Measurements from ENCODE around the gene TMPO.
"Not testable (repeated sequence)": the region's sequence is repeated elsewhere in the genome, so short reads cannot be mapped to it uniquely, and the experiment has no call there.

TMPO gene, protein sequence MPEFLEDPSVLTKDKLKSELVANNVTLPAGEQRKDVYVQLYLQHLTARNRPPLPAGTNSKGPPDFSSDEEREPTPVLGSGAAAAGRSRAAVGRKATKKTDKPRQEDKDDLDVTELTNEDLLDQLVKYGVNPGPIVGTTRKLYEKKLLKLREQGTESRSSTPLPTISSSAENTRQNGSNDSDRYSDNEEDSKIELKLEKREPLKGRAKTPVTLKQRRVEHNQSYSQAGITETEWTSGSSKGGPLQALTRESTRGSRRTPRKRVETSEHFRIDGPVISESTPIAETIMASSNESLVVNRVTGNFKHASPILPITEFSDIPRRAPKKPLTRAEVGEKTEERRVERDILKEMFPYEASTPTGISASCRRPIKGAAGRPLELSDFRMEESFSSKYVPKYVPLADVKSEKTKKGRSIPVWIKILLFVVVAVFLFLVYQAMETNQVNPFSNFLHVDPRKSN

GRCh38 chr12:98515287-98516110, at the start of gene TMPO:
Gene TMPO, plus strand, starts transcription at chr12:98515590. Its CDS starts 278 bp downstream, at chr12:98515868.
- peak; percentile 98 for DNase-seq

GRCh38 chr12:98465950-98466602, 49.3 kb upstream of the TMPO start:
- H3K9me3 Mint-ChIP-seq, result no peaks in the 10 kb centered on the region
- H3K27ac Mint-ChIP-seq, result no peak overlapping the region
- no peak for DNase-seq
- H3K36me3 Mint-ChIP-seq (ENCODE audit: low read depth), result no peaks in the 10 kb centered on the region
- H3K4me3 Mint-ChIP-seq, result no peak overlapping the region
- peaks cover 33% of the 10 kb centered on the region for H3K4me1 Mint-ChIP-seq (ENCODE audit: low read depth)
- H3K27me3 Mint-ChIP-seq, result no peaks in the 10 kb centered on the region

More at GRCh38 chr12:98515287-98516110, at the start of gene TMPO:
- Mint-ChIP-seq H3K4me3 (peak within 1 kb of the TSS; percentile 97), H3K4me1 (ENCODE audit: low read depth) (peaks cover 34% of the 10 kb centered on the region), H3K27me3 (no peaks in the 10 kb centered on the region), H3K36me3 (ENCODE audit: low read depth) (peaks cover 63% of the 10 kb centered on the region), H3K9me3 (no peaks in the 10 kb centered on the region), H3K27ac (peak within 1 kb of the TSS; percentile 99)

DNA sequence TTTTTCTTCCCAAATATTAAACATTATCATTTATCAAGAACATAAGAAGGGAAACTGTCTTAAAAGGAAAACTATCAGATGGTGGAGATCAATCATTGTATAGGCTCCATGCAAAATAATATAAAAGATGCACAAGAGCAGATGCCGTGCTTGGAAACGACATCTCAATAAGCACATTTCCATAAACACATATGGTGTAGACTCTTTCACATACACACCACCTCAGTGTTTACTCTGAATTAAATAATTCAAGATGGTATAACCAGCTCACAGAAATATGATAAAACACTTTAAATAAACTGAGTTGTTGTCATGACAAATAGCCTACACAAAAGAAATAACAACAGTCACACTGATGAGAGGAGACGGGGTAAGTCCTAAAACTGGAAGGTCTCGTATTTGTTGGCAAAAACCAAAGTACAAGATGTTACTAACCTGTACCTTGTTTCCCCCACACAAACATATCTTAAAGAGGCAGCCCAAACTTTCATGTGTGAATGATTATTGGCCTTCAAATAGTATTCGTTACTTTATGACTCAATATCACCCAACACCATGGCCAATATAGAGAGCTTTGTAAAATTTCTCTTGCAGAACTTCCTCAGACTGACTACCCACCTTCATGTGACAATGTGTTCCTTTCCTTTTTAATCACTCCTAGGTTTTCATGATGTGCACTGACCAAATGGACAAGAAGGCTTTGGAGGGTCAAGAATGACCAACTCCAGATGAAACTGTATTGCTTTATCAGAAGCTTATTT, 48.6 kb upstream of the TMPO start:
- no peak for DNase-seq
- Mint-ChIP-seq H3K36me3 (ENCODE audit: low read depth) (no peaks in the 10 kb centered on the region), H3K9me3 (no peaks in the 10 kb centered on the region), H3K4me3 (no peak overlapping the region), H3K27me3 (no peaks in the 10 kb centered on the region), H3K27ac (no peak overlapping the region), H3K4me1 (ENCODE audit: low read depth) (peaks cover 33% of the 10 kb centered on the region)

GRCh38 chr12:98469109-98469508, 46.3 kb upstream of the TMPO start:
- Mint-ChIP-seq H3K4me3 (no peak overlapping the region), H3K9me3 (no peaks in the 10 kb centered on the region), H3K36me3 (ENCODE audit: low read depth) (no peaks in the 10 kb centered on the region), H3K4me1 (ENCODE audit: low read depth) (peaks cover 29% of the 10 kb centered on the region), H3K27ac (no peak overlapping the region), H3K27me3 (no peaks in the 10 kb centered on the region)
- no peak for DNase-seq

DNA sequence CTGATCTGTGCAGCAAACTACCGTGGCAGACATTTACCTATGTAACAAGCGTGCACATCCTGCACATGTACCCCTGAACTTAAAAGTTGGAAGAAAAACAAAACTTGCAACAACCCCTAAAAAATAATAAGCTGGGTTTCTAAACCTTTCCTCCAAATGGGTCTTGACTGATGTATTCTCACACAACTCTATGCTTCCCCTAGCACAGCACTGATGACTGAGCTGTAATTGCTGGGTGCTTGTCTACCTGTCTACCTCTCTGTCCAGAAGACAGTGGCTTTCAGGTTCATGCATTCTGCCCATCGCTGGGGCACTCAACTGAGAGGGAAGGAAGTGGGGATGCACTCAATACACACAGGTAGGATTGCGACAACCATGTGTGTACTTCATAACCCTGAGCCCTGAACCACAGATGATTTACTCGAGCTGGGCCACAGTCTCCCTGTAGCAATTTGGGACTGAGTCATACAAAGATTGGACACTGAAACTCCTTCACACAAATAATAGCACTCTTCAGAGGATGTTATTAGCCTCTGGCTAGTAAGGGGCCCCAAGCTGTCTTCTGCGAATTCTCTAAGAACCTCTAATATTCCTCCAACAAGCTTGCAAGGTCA, 44.8 kb upstream of the TMPO start:
- H3K9me3 Mint-ChIP-seq, result no peaks in the 10 kb centered on the region
- no peaks in the 10 kb centered on the region for H3K27me3 Mint-ChIP-seq
- DNase-seq, result no peak
- peaks cover 20% of the 10 kb centered on the region for H3K4me1 Mint-ChIP-seq (ENCODE audit: low read depth)
- H3K36me3 Mint-ChIP-seq (ENCODE audit: low read depth), result no peaks in the 10 kb centered on the region
- H3K4me3 Mint-ChIP-seq, result no peak overlapping the region
- no peak overlapping the region for H3K27ac Mint-ChIP-seq

DNA sequence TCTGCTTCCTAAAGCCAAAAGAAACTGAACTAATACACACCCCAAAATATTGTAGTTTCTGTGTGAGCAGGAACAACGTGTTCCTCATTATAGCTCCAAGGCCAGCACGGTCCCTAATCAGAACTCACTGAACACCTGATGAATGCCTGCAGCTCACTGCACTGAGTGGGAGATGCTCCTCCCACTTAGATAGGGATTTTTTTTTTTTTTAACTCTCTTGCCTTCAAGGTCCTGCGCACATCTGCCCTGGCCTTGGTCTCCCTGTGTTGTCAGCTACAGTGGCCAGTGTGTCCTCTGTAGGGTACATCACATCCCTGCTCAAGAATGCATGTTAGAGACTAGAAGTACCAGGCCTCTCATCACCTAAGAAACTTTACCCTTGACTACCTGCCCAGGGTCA, 44.3 kb upstream of the TMPO start:
- no peaks in the 10 kb centered on the region for H3K27me3 Mint-ChIP-seq
- no peak for DNase-seq

GRCh38 chr12:98475565-98475908, 39.9 kb upstream of the TMPO start:
- no peak for DNase-seq
- H3K36me3 Mint-ChIP-seq (ENCODE audit: low read depth), result no peaks in the 10 kb centered on the region
- no peak overlapping the region for H3K27ac Mint-ChIP-seq
- H3K27me3 Mint-ChIP-seq, result peaks cover 6% of the 10 kb centered on the region
- no peaks in the 10 kb centered on the region for H3K9me3 Mint-ChIP-seq
- H3K4me1 Mint-ChIP-seq (ENCODE audit: low read depth), result peaks cover 2% of the 10 kb centered on the region
- no peak overlapping the region for H3K4me3 Mint-ChIP-seq

More for the DNA sequence above, 44.3 kb upstream of the TMPO start:
- no peaks in the 10 kb centered on the region for H3K9me3 Mint-ChIP-seq
- no peaks in the 10 kb centered on the region for H3K36me3 Mint-ChIP-seq (ENCODE audit: low read depth)
- peaks cover 15% of the 10 kb centered on the region for H3K4me1 Mint-ChIP-seq (ENCODE audit: low read depth)
- H3K27ac Mint-ChIP-seq, result no peak overlapping the region
- no peak overlapping the region for H3K4me3 Mint-ChIP-seq

GRCh38 chr12:98478606-98479005, 36.8 kb upstream of the TMPO start:
- no peaks in the 10 kb centered on the region for H3K36me3 Mint-ChIP-seq (ENCODE audit: low read depth)
- H3K27me3 Mint-ChIP-seq, result peaks cover 6% of the 10 kb centered on the region
- no peak for DNase-seq
- no peaks in the 10 kb centered on the region for H3K9me3 Mint-ChIP-seq
- no peak overlapping the region for H3K4me3 Mint-ChIP-seq
- peaks cover 2% of the 10 kb centered on the region for H3K4me1 Mint-ChIP-seq (ENCODE audit: low read depth)
- no peak overlapping the region for H3K27ac Mint-ChIP-seq

DNA sequence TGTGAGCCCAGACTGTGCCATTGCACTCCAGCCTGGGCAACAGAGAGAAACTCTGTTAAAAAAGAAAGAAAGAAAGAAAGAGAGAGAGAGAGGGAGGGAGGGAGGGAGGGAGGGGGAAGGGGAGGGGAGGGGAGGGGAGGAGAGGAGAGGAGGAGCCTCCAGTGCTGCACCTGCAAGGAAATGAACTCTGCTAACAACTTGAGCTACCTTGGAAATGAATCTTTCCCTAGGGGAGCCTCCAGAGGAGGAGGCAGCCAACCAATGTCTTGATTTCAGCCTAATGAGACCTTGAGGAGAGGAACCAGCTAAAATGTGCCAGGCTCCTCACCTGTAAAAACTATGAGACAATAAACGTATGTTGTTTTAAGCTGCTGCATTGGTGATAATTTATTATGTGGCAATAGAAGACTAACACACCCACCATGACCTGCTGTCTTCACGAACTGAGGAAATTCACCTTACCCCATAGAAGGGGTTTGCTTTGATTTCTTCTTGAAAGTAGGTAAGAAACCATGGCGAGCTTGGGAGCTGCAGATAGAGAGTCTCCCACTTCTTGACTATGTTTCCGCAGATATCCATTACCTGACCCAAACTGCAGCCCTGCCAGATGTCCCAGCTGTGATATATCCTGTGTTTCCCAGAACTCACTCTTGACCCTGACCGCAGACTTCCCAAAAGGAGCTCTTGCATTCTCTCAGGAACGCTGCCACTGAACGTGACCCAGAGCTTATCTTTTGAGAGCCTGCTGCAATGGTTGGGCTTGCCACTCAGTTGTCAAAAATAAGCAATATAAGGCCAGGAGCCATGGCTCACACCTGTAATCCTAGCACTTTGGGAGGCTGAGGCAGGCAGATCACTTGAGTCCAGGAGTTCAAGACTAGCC, 31.5 kb upstream of the TMPO start:
- Mint-ChIP-seq H3K4me3 (no peak overlapping the region), H3K27ac (no peak overlapping the region), H3K4me1 (ENCODE audit: low read depth) (no peaks in the 10 kb centered on the region), H3K27me3 (peaks cover 4% of the 10 kb centered on the region), H3K36me3 (ENCODE audit: low read depth) (no peaks in the 10 kb centered on the region), H3K9me3 (no peaks in the 10 kb centered on the region)
- no peak for DNase-seq

DNA sequence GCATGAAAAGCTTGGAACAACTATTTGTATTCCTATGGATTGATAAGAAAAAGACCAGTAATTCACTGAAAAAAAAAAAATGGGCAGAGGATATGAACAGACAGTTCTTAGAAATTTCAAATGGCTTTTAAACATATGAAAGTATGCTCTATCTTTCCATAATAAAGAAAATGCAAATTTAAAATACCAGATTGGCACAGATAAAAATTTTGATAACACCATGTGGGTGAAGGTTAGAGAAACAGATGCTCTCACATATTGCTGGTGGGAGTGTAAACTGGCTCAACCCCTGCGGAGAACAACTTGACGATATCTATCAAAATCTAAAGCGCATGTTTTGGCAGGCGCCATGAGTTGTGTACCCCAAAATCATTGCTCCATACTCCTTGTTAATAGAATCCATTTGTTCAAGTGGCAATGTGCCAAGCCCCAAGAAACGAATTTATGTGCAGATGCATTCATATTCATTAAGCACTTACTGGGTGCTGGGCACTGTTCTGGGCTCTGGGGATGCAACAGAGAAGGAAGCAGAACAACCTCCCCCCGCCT, 29.5 kb upstream of the TMPO start:
- no peak overlapping the region for H3K27ac Mint-ChIP-seq
- H3K36me3 Mint-ChIP-seq (ENCODE audit: low read depth), result no peaks in the 10 kb centered on the region
- H3K4me3 Mint-ChIP-seq, result no peak overlapping the region
- no peaks in the 10 kb centered on the region for H3K27me3 Mint-ChIP-seq
- peaks cover 1% of the 10 kb centered on the region for H3K4me1 Mint-ChIP-seq (ENCODE audit: low read depth)
- DNase-seq, result no peak
- no peaks in the 10 kb centered on the region for H3K9me3 Mint-ChIP-seq

DNA sequence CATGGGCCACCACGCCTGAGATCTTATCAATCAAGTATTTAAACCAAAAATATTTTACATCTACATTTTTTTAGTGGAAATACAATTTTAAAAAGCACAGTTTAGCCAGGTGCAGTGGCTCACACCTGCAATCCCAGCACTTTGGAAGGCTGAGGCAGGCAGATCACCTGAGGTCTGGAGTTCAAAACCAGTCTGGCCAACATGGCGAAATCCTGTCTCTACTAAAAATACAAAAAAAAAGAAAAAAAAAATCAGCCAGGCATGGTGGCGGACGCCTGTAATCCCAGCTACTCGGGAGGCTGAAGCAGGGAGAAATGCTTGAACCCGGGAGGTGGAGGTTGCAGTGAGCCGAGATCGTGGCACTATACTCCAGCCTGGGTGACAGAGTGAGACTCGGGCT, 27.0 kb upstream of the TMPO start:
- H3K4me3 Mint-ChIP-seq; H3K27ac Mint-ChIP-seq; H3K4me1 Mint-ChIP-seq (ENCODE audit: low read depth); H3K27me3 Mint-ChIP-seq; H3K36me3 Mint-ChIP-seq (ENCODE audit: low read depth); H3K9me3 Mint-ChIP-seq; DNase-seq: not testable (repeated sequence)

- no peak for DNase-seq
- Mint-ChIP-seq H3K4me1 (ENCODE audit: low read depth) (peaks cover 5% of the 10 kb centered on the region), H3K27me3 (no peaks in the 10 kb centered on the region), H3K4me3 (no peak overlapping the region), H3K9me3 (no peaks in the 10 kb centered on the region), H3K36me3 (ENCODE audit: low read depth) (no peaks in the 10 kb centered on the region), H3K27ac (no peak overlapping the region)
Measured at GRCh38 chr12:98489176-98489575, 26.2 kb upstream of the TMPO start.

All from activated T-cell treated with anti-CD3 and anti-CD28 coated beads, Interleukin-2, amount 50 U/mL, for 24 hours (primary cell).